Neural cell (in vitro differentiated cells): ENCODE data around the gene SRGAP3.

Experiments
- EZH2 ChIP-seq: fragments of 200-600, 300-800 bp; shearing (Covaris generic), sonication (generic); IDR thresholded peaks from 2 replicates; pipeline ENCODE4 v1.6.1; 2014; ENCODE audit warnings: antibody characterized with exemption, low read length, borderline replicate concordance, mild to moderate bottlenecking; ENCODE audit not compliant: insufficient read depth, poor library complexity, severe bottlenecking
- POLR2AphosphoS5 ChIP-seq: IDR thresholded peaks from 2 replicates; pipeline ENCODE4 v1.6.1; 2012
- RAD21 ChIP-seq: fragments of 450-650 bp; conservative IDR thresholded peaks from 2 replicates; pipeline ENCODE4 v1.6.1; 2014; ENCODE audit warnings: antibody characterized with exemption, mild to moderate bottlenecking, moderate library complexity
- TF ChIP-seq, protein P1 (sequence below): fragments of 450-650 bp; IDR thresholded peaks from 2 replicates; pipeline ENCODE4 v1.5.1; 2014; ENCODE audit warnings: antibody characterized with exemption, mild to moderate bottlenecking, moderate library complexity; ENCODE audit not compliant: poor library complexity, severe bottlenecking

- no peak for TF ChIP-seq RAD21
- no peak for TF ChIP-seq EZH2
- no peak for TF ChIP-seq POLR2AphosphoS5
- TF ChIP-seq, protein P1, sequence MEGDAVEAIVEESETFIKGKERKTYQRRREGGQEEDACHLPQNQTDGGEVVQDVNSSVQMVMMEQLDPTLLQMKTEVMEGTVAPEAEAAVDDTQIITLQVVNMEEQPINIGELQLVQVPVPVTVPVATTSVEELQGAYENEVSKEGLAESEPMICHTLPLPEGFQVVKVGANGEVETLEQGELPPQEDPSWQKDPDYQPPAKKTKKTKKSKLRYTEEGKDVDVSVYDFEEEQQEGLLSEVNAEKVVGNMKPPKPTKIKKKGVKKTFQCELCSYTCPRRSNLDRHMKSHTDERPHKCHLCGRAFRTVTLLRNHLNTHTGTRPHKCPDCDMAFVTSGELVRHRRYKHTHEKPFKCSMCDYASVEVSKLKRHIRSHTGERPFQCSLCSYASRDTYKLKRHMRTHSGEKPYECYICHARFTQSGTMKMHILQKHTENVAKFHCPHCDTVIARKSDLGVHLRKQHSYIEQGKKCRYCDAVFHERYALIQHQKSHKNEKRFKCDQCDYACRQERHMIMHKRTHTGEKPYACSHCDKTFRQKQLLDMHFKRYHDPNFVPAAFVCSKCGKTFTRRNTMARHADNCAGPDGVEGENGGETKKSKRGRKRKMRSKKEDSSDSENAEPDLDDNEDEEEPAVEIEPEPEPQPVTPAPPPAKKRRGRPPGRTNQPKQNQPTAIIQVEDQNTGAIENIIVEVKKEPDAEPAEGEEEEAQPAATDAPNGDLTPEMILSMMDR: no peak
Observed at GRCh38 chr3:9231937-9232336, 17.5 kb downstream of the SRGAP3 start.
